Fibroblast of lung (primary cell): ENCODE data around the gene DNAH3. TPM values are rescaled to one million over a fixed set of nuclear protein-coding genes. Genes with fewer than 3 reads are reported as not detected.

Experiments used
- DNase-seq, 2 donors: peaks; one replicate each; pipeline versions ENCODE4 v3.0.0 to v3.0.0-alpha.2; 2010; ENCODE audit warnings: low read depth in 2 of 2
- H2AFZ ChIP-seq: 2 replicates; pipeline ENCODE4 v1.5.1; 2012; ENCODE audit warnings: low read length, control low read depth, inconsistent platforms
- H3K27ac ChIP-seq: 2 replicates; pipeline ENCODE4 v1.5.1; 2011; ENCODE audit warnings: low read length, control low read depth; ENCODE audit not compliant: insufficient read depth
- H3K27me3 ChIP-seq: 2 replicates; pipeline ENCODE4 v1.5.1; 2011; ENCODE audit warnings: mild to moderate bottlenecking, low read length; ENCODE audit not compliant: control insufficient read depth, insufficient read depth
- H3K36me3 ChIP-seq: 2 replicates; pipeline ENCODE4 v1.5.1; 2011; ENCODE audit warnings: low read length; ENCODE audit not compliant: control insufficient read depth, insufficient read depth
- H3K4me1 ChIP-seq: 2 replicates; pipeline ENCODE4 v1.5.1; 2011; ENCODE audit warnings: low read length; ENCODE audit not compliant: control insufficient read depth, insufficient read depth; ENCODE audit errors: extremely low read depth
- H3K4me2 ChIP-seq: 2 replicates; pipeline ENCODE4 v1.5.1; 2011; ENCODE audit warnings: low read length, control low read depth; ENCODE audit not compliant: insufficient read depth; ENCODE audit errors: extremely low read depth
- H3K4me3 ChIP-seq, 4 experiments: fragments of 200-600 bp in 1 of 4; sonication (generic) in 1 of 4; replicated peaks in 1 of 4; 2 replicates each; pipeline ENCODE4 v1.5.1; 2011 to 2016; ENCODE audit warnings: low read length in 4 of 4, low read depth in 3 of 4, mild to moderate bottlenecking in 3 of 4, control low read depth in 2 of 4, inconsistent platforms in 1 of 4, mixed read lengths in 1 of 4; ENCODE audit not compliant: insufficient read depth in 1 of 4; ENCODE audit errors: control extremely low read depth in 1 of 4
- H3K79me2 ChIP-seq: 2 replicates; pipeline ENCODE4 v1.5.1; 2012; ENCODE audit warnings: mild to moderate bottlenecking, low read length, inconsistent platforms; ENCODE audit not compliant: control insufficient read depth, insufficient read depth
- H3K9ac ChIP-seq: 2 replicates; pipeline ENCODE4 v1.5.1; 2011; ENCODE audit warnings: mild to moderate bottlenecking, low read length, control low read depth; ENCODE audit not compliant: insufficient read depth
- H3K9me3 ChIP-seq: 2 replicates; pipeline ENCODE4 v1.5.1; 2012; ENCODE audit warnings: low read depth, low read length; ENCODE audit not compliant: control insufficient read depth, insufficient read depth
- H4K20me1 ChIP-seq: 2 replicates; pipeline ENCODE4 v1.5.1; 2011; ENCODE audit warnings: low read length; ENCODE audit not compliant: control insufficient read depth, insufficient read depth; ENCODE audit errors: extremely low read depth
- CTCF ChIP-seq, 2 donors: IDR thresholded peaks in 1 of 2; conservative IDR thresholded peaks in 1 of 2; 1 replicate in 1 of 2; 2 replicates in 1 of 2; pipeline ENCODE4 v1.5.1; 2011 to 2012; ENCODE audit warnings: low read length in 2 of 2, control low read depth in 1 of 2, inconsistent platforms in 1 of 2, low read depth in 1 of 2, mild to moderate bottlenecking in 1 of 2
- EZH2 ChIP-seq: IDR thresholded peaks from 2 replicates; pipeline ENCODE4 v1.5.1; 2012; ENCODE audit warnings: low read length, control low read depth, mild to moderate bottlenecking; ENCODE audit errors: missing control alignments
- polyA minus RNA-seq: library from RNA; depleted of rRNA, polyadenylated mRNA; stranded (reverse); fragments of >200 nt; gene quantifications from 2 replicates; pipeline ENCODE4 v1.2.3, GENCODE V29; 2011; ENCODE audit warnings: low replicate concordance
- polyA plus RNA-seq, 2 donors: library from polyadenylated mRNA; depleted of rRNA in 1 of 2; stranded (reverse) in 1 of 2; unstranded in 1 of 2; fragments of >200 nt; gene quantifications; 2 replicates each; pipeline ENCODE4 v1.2.1, GENCODE V29; 2011 to 2012; ENCODE audit warnings: missing spikeins in 1 of 2
- total RNA-seq: library from RNA; depleted of rRNA; stranded (reverse); fragments of >200 nt; gene quantifications from 2 replicates; pipeline ENCODE4 v1.2.1, GENCODE V29; 2014

The DNAH3 gene
- total RNA-seq (not detected in 2 replicates), polyA plus RNA-seq (0.01 TPM in 1 of 2 replicates, not detected in the other), polyA minus RNA-seq (not detected in 2 replicates)
- not detected in 2 replicates for polyA plus RNA-seq (2012)

- TF ChIP-seq CTCF (conservative IDR thresholded peaks at IDR 0.05 in 1 of 2, IDR thresholded peaks at IDR 0.05 in 1 of 2; ENCODE audit: low read depth in 1 of 2, low read length in 2 of 2) = no peak
- no peak for TF ChIP-seq EZH2
- no peaks in the 10 kb centered on the region for H3K9me3 ChIP-seq
- no peak within 1 kb of the TSS for H3K4me3 ChIP-seq
- H3K27me3 ChIP-seq = no peaks in the 10 kb centered on the region
- no peaks in the 10 kb centered on the region for H3K79me2 ChIP-seq
- no peaks in the 10 kb centered on the region for H3K4me1 ChIP-seq
- H2AFZ ChIP-seq = no peak within 1 kb of the TSS
- no peak within 1 kb of the TSS for H3K4me2 ChIP-seq
- H3K36me3 ChIP-seq = no peaks in the 10 kb centered on the region
- H4K20me1 ChIP-seq = no peaks in the 10 kb centered on the region
- no peak within 1 kb of the TSS for H3K27ac ChIP-seq
- DNase-seq = no peak
- no peak within 1 kb of the TSS for H3K9ac ChIP-seq
Measured at GRCh38 chr16:21150375-21151001, at the start of gene DNAH3. TSS of gene DNAH3 (minus strand) at chr16:21150846. CDS start at chr16:21150319, 527 bp downstream.

GRCh38 chr16:21199607-21200218 is 49.1 kb upstream of the DNAH3 start:
- H3K4me1 ChIP-seq = no peaks in the 10 kb centered on the region
- no peak for TF ChIP-seq EZH2
- TF ChIP-seq CTCF (conservative IDR thresholded peaks at IDR 0.05 in 1 of 2, IDR thresholded peaks at IDR 0.05 in 1 of 2; ENCODE audit: low read depth in 1 of 2, low read length in 2 of 2) = no peak
- H3K36me3 ChIP-seq = no peaks in the 10 kb centered on the region
- H2AFZ ChIP-seq = no peak overlapping the region
- H3K9me3 ChIP-seq = no peaks in the 10 kb centered on the region
- H3K4me2 ChIP-seq = no peak overlapping the region
- H3K4me3 ChIP-seq = no peak overlapping the region
- no peak overlapping the region for H3K27ac ChIP-seq
- H3K27me3 ChIP-seq = peaks cover 19% of the 10 kb centered on the region
- H3K79me2 ChIP-seq = no peaks in the 10 kb centered on the region
- no peak for DNase-seq
- H4K20me1 ChIP-seq = no peaks in the 10 kb centered on the region
- H3K9ac ChIP-seq = no peak overlapping the region

GRCh38 chr16:21197621-21198020 is 47.0 kb upstream of the DNAH3 start:
- no peak overlapping the region for H3K4me2 ChIP-seq
- no peaks in the 10 kb centered on the region for H3K4me1 ChIP-seq
- no peaks in the 10 kb centered on the region for H3K36me3 ChIP-seq
- peaks cover 16% of the 10 kb centered on the region for H3K27me3 ChIP-seq
- no peak for DNase-seq
- no peaks in the 10 kb centered on the region for H3K79me2 ChIP-seq
- no peak overlapping the region for H3K27ac ChIP-seq
- TF ChIP-seq CTCF (conservative IDR thresholded peaks at IDR 0.05 in 1 of 2, IDR thresholded peaks at IDR 0.05 in 1 of 2; ENCODE audit: low read depth in 1 of 2, low read length in 2 of 2) (no peak), EZH2 (no peak)
- no peaks in the 10 kb centered on the region for H3K9me3 ChIP-seq
- H3K4me3 ChIP-seq = no peak overlapping the region
- H2AFZ ChIP-seq = no peak overlapping the region
- H3K9ac ChIP-seq = no peak overlapping the region
- no peaks in the 10 kb centered on the region for H4K20me1 ChIP-seq
